ENCODE data around the gene TLK1.

GRCh38 chr2:171084128-171084527, 76.6 kb downstream of the TLK1 start:
- TF ChIP-seq CTCF (IDR thresholded peaks at IDR 0.05) (no peak), POLR2A (IDR thresholded peaks at IDR 0.05) (no peak)
